Astrocyte (in vitro differentiated cells and primary cell): Measurements from ENCODE around the gene CDK5R1. TPM values are rescaled to one million over a fixed set of nuclear protein-coding genes. Genes with fewer than 3 reads are reported as not detected.

Experiments used
- DNase-seq: peaks from one replicate; pipeline ENCODE4 v3.0.0-alpha.2; 2010; ENCODE audit warnings: low read depth
- FAIRE-seq: peaks from 2 replicates; lab custom pipeline; 2011; peaks lifted over from hg19 to GRCh38; lab: Jason Lieb, UNC
- H2AFZ ChIP-seq: 2 replicates; pipeline ENCODE4 v1.6.0; 2012; ENCODE audit warnings: low read depth, low read length, inconsistent platforms
- H3K27ac ChIP-seq: 2 replicates; pipeline ENCODE4 v1.5.1; 2011; ENCODE audit warnings: low read depth, low read length, inconsistent platforms
- H3K27me3 ChIP-seq: 2 replicates; pipeline ENCODE4 v1.6.0; 2011; ENCODE audit warnings: low read length, inconsistent platforms; ENCODE audit not compliant: insufficient read depth
- H3K36me3 ChIP-seq: 2 replicates; pipeline ENCODE4 v1.5.1; 2011; ENCODE audit warnings: low read length, inconsistent platforms; ENCODE audit not compliant: insufficient read depth
- H3K4me1 ChIP-seq: 2 replicates; pipeline ENCODE4 v1.5.1; 2011; ENCODE audit warnings: low read length, inconsistent platforms; ENCODE audit not compliant: insufficient read depth
- H3K4me2 ChIP-seq: 2 replicates; pipeline ENCODE4 v1.6.0; 2012; ENCODE audit warnings: low read length, inconsistent platforms
- H3K4me3 ChIP-seq: 2 replicates; pipeline ENCODE4 v1.5.1; 2011; ENCODE audit warnings: low read depth, mild to moderate bottlenecking, low read length, inconsistent platforms; ENCODE audit not compliant: insufficient read depth
- H3K79me2 ChIP-seq: 2 replicates; pipeline ENCODE4 v1.6.0; 2012; ENCODE audit warnings: mild to moderate bottlenecking, low read length, inconsistent platforms; ENCODE audit not compliant: insufficient read depth
- H3K9ac ChIP-seq: 2 replicates; pipeline ENCODE4 v1.6.0; 2012; ENCODE audit warnings: mild to moderate bottlenecking, low read length, inconsistent platforms
- H3K9me3 ChIP-seq: 2 replicates; pipeline ENCODE4 v1.5.1; 2012; ENCODE audit warnings: low read depth, mild to moderate bottlenecking, low read length, inconsistent platforms; ENCODE audit not compliant: insufficient read depth
- H4K20me1 ChIP-seq: 2 replicates; pipeline ENCODE4 v1.6.0; 2012; ENCODE audit warnings: low read length, inconsistent platforms; ENCODE audit not compliant: insufficient read depth
- H3K27ac Mint-ChIP-seq: one replicate; pipeline ENCODE4 v1.8.0; 2021; ENCODE audit warnings: mild to moderate bottlenecking, mixed read lengths; ENCODE audit not compliant: unreplicated experiment
- H3K27me3 Mint-ChIP-seq: one replicate; pipeline ENCODE4 v1.8.0; 2021; ENCODE audit warnings: low read depth, mixed read lengths; ENCODE audit not compliant: unreplicated experiment
- H3K36me3 Mint-ChIP-seq: one replicate; pipeline ENCODE4 v1.8.0; 2021; ENCODE audit warnings: low read depth, mixed read lengths; ENCODE audit not compliant: unreplicated experiment
- H3K4me1 Mint-ChIP-seq: one replicate; pipeline ENCODE4 v1.8.0; 2021; ENCODE audit warnings: low read depth, mixed read lengths; ENCODE audit not compliant: unreplicated experiment
- H3K4me3 Mint-ChIP-seq: one replicate; pipeline ENCODE4 v1.8.0; 2021; ENCODE audit warnings: mild to moderate bottlenecking, moderate library complexity, mixed read lengths; ENCODE audit not compliant: unreplicated experiment
- H3K9me3 Mint-ChIP-seq: one replicate; pipeline ENCODE4 v1.8.0; 2021; ENCODE audit warnings: mild to moderate bottlenecking, mixed read lengths; ENCODE audit not compliant: unreplicated experiment
- CTCF ChIP-seq: IDR thresholded peaks from 2 replicates; pipeline ENCODE4 v1.5.1; 2011; ENCODE audit warnings: low read depth, mild to moderate bottlenecking, inconsistent platforms, low read length, moderate library complexity; ENCODE audit not compliant: insufficient read depth
- EZH2 ChIP-seq: IDR thresholded peaks from 2 replicates; pipeline ENCODE4 v1.6.1; 2012; ENCODE audit warnings: mild to moderate bottlenecking, low read length, inconsistent platforms; ENCODE audit not compliant: insufficient read depth
- total RNA-seq: library from RNA; stranded (reverse); gene quantifications from 2 replicates; pipeline ENCODE4 v1.2.1, GENCODE V29; 2021

CDK5R1 gene
- total RNA-seq, 1 donor from 2014 or later, result 7.6 TPM

GRCh38 chr17:32458371-32458770, 28.4 kb upstream of the CDK5R1 start:
- Mint-ChIP-seq H3K9me3 (no peaks in the 10 kb centered on the region), H3K27me3 (no peaks in the 10 kb centered on the region), H3K27ac (no peak overlapping the region), H3K4me3 (no peak overlapping the region), H3K36me3 (peaks cover 15% of the 10 kb centered on the region), H3K4me1 (peaks cover 9% of the 10 kb centered on the region)
- no peak overlapping the region for H3K9ac ChIP-seq
- no peak overlapping the region for H3K4me3 ChIP-seq
- H3K4me2 ChIP-seq, result no peak overlapping the region
- no peaks in the 10 kb centered on the region for H3K4me1 ChIP-seq
- H4K20me1 ChIP-seq, result peaks cover 83% of the 10 kb centered on the region
- DNase-seq, result no peak
- no peak for FAIRE-seq
- H3K36me3 ChIP-seq, result peaks cover 43% of the 10 kb centered on the region
- H2AFZ ChIP-seq, result no peak overlapping the region
- H3K27me3 ChIP-seq, result no peaks in the 10 kb centered on the region
- peaks cover 82% of the 10 kb centered on the region for H3K79me2 ChIP-seq
- no peak overlapping the region for H3K27ac ChIP-seq
- TF ChIP-seq CTCF (no peak), EZH2 (no peak)
- no peaks in the 10 kb centered on the region for H3K9me3 ChIP-seq

- Mint-ChIP-seq H3K9me3 (no peaks in the 10 kb centered on the region), H3K27ac (no peak overlapping the region), H3K4me3 (no peak overlapping the region), H3K36me3 (peaks cover 13% of the 10 kb centered on the region), H3K4me1 (peaks cover 9% of the 10 kb centered on the region), H3K27me3 (no peaks in the 10 kb centered on the region)
- FAIRE-seq (no peak), DNase-seq (no peak)
- H4K20me1 ChIP-seq, result peaks cover 78% of the 10 kb centered on the region
- H3K36me3 ChIP-seq, result peaks cover 39% of the 10 kb centered on the region
- no peak overlapping the region for H3K4me2 ChIP-seq
- H3K27ac ChIP-seq, result no peak overlapping the region
- H3K27me3 ChIP-seq, result no peaks in the 10 kb centered on the region
- no peaks in the 10 kb centered on the region for H3K9me3 ChIP-seq
- H3K4me3 ChIP-seq, result no peak overlapping the region
- no peaks in the 10 kb centered on the region for H3K4me1 ChIP-seq
- no peak overlapping the region for H3K9ac ChIP-seq
- peaks cover 76% of the 10 kb centered on the region for H3K79me2 ChIP-seq
- TF ChIP-seq CTCF (no peak), EZH2 (no peak)
- no peak overlapping the region for H2AFZ ChIP-seq
These were observed 26.7 kb upstream of the CDK5R1 start for GRCh38 chr17:32460054-32460453.

- Mint-ChIP-seq H3K27ac (no peak overlapping the region), H3K9me3 (no peaks in the 10 kb centered on the region), H3K27me3 (no peaks in the 10 kb centered on the region), H3K4me3 (no peak overlapping the region), H3K36me3 (peaks cover 11% of the 10 kb centered on the region), H3K4me1 (peaks cover 9% of the 10 kb centered on the region)
- H3K9me3 ChIP-seq, result no peaks in the 10 kb centered on the region
- H4K20me1 ChIP-seq, result peaks cover 78% of the 10 kb centered on the region
- no peak overlapping the region for H3K4me3 ChIP-seq
- H3K79me2 ChIP-seq, result peaks cover 67% of the 10 kb centered on the region
- H3K36me3 ChIP-seq, result peaks cover 38% of the 10 kb centered on the region
- H2AFZ ChIP-seq, result no peak overlapping the region
- DNase-seq, result no peak
- H3K27ac ChIP-seq, result no peak overlapping the region
- H3K27me3 ChIP-seq, result no peaks in the 10 kb centered on the region
- H3K4me2 ChIP-seq, result no peak overlapping the region
- no peak for FAIRE-seq
- TF ChIP-seq CTCF, result no peak
- TF ChIP-seq EZH2, result no peak
- no peak overlapping the region for H3K9ac ChIP-seq
- no peaks in the 10 kb centered on the region for H3K4me1 ChIP-seq
These were observed 25.3 kb upstream of the CDK5R1 start for GRCh38 chr17:32461498-32461852.
